ENCODE results near the gene GPR137.

DNA sequence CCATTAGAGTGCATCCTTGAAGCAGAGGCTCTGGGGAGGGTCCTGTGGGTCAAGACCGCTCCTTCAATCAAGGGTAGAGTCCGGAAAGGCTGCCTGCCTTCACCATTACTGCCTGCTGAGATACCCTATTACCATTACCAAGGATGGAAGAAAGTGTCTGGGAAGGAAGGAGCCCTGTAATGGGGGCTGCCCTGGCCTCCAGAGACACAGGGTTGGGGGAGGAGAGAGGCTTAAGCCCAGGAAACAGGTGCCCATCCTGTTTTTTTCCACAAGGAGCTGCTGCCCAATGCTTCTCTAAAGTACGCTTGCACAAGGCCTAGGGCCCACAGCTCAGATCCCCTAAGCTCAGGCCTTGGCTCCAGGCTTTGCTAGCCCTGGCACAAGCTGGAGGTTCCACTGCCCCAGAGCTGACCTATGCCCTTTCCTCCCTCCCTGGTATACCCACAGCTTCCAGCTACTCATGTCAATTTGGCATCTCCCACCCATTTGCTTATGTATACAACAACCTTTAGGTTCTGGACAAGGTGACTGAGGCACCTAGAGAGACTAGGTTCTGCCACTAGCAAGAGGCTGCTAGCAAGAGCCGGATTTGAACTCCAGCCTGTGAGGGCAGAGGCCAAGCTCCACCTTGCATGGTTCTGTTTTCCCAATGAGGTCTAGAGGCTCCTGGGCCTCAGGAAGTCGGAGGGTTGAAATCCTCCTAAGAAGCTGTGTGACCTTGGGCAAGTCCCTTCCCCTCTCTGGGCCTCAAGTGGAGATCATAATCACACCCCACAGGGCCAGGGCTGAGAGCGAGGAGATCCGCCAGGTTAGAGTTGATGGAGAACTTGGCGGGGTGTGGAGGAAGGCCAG, 35.9 kb upstream of the GPR137 start:
- TF ChIP-seq, protein P1, sequence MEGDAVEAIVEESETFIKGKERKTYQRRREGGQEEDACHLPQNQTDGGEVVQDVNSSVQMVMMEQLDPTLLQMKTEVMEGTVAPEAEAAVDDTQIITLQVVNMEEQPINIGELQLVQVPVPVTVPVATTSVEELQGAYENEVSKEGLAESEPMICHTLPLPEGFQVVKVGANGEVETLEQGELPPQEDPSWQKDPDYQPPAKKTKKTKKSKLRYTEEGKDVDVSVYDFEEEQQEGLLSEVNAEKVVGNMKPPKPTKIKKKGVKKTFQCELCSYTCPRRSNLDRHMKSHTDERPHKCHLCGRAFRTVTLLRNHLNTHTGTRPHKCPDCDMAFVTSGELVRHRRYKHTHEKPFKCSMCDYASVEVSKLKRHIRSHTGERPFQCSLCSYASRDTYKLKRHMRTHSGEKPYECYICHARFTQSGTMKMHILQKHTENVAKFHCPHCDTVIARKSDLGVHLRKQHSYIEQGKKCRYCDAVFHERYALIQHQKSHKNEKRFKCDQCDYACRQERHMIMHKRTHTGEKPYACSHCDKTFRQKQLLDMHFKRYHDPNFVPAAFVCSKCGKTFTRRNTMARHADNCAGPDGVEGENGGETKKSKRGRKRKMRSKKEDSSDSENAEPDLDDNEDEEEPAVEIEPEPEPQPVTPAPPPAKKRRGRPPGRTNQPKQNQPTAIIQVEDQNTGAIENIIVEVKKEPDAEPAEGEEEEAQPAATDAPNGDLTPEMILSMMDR (IDR thresholded peaks at IDR 0.05): no peak
- TF ChIP-seq POLR2A (IDR thresholded peaks at IDR 0.05): no peak

Measured in adrenal gland (tissue), 5 donors.